GM21723 (cell line): ENCODE measurements around the gene PCDH18.
"Not testable (repeated sequence)": the region's sequence is repeated elsewhere in the genome, so short reads cannot be mapped to it uniquely, and the experiment has no call there.

Source experiments
- ATAC-seq: cut with Tn5 transposase; IDR thresholded peaks from one replicate; pipeline ENCODE4 v1.9.1; 2021; ENCODE audit warnings: mild to moderate bottlenecking, moderate library complexity; ENCODE audit not compliant: unreplicated experiment

PCDH18 gene

GRCh38 chr4:137530176-137530575 lies 2.1 kb downstream of the PCDH18 start:
- no peak for ATAC-seq

GRCh38 chr4:137529432-137529831 lies 2.9 kb downstream of the PCDH18 start:
- ATAC-seq = no peak

GRCh38 chr4:137528673-137529072 lies 3.6 kb downstream of the PCDH18 start:
- no peak for ATAC-seq

GRCh38 chr4:137526681-137527080 lies 5.6 kb downstream of the PCDH18 start:
- ATAC-seq = no peak

GRCh38 chr4:137524725-137525369 lies 7.4 kb downstream of the PCDH18 start:
- no peak for ATAC-seq

GRCh38 chr4:137523329-137523728 lies 9.0 kb downstream of the PCDH18 start:
- ATAC-seq = no peak

- no peak for ATAC-seq
Observed at GRCh38 chr4:137521053-137521452, 11.2 kb downstream of the PCDH18 start.

GRCh38 chr4:137519406-137519805 lies 12.9 kb downstream of the PCDH18 start:
- ATAC-seq = no peak

- not testable (repeated sequence) for ATAC-seq
Observed at GRCh38 chr4:137517323-137517722, 15.0 kb downstream of the PCDH18 start.

- no peak for ATAC-seq
Observed at GRCh38 chr4:137514406-137515111, 17.7 kb downstream of the PCDH18 start.

GRCh38 chr4:137510557-137511265 lies 21.6 kb downstream of the PCDH18 start:
- ATAC-seq = no peak

- ATAC-seq = no peak
Observed at GRCh38 chr4:137509855-137510282, 22.4 kb downstream of the PCDH18 start.

- no peak for ATAC-seq
Observed at GRCh38 chr4:137502339-137503129, 29.8 kb downstream of the PCDH18 start.

GRCh38 chr4:137496267-137496666 lies 36.0 kb downstream of the PCDH18 start:
- not testable (repeated sequence) for ATAC-seq

- ATAC-seq = no peak
Observed at GRCh38 chr4:137495578-137495977, 36.7 kb downstream of the PCDH18 start.

GRCh38 chr4:137483313-137483959 lies 48.9 kb downstream of the PCDH18 start:
- not testable (repeated sequence) for ATAC-seq

- not testable (repeated sequence) for ATAC-seq
Observed at GRCh38 chr4:137479657-137480056, 52.6 kb downstream of the PCDH18 start.

- no peak for ATAC-seq
Observed at GRCh38 chr4:137476345-137476744, 55.9 kb downstream of the PCDH18 start.

- no peak for ATAC-seq
Observed at GRCh38 chr4:137474711-137475301, 57.5 kb downstream of the PCDH18 start.

GRCh38 chr4:137471895-137472294 lies 60.4 kb downstream of the PCDH18 start:
- ATAC-seq = no peak
